ENCODE results near the gene SIX6.

SIX6 gene

DNA sequence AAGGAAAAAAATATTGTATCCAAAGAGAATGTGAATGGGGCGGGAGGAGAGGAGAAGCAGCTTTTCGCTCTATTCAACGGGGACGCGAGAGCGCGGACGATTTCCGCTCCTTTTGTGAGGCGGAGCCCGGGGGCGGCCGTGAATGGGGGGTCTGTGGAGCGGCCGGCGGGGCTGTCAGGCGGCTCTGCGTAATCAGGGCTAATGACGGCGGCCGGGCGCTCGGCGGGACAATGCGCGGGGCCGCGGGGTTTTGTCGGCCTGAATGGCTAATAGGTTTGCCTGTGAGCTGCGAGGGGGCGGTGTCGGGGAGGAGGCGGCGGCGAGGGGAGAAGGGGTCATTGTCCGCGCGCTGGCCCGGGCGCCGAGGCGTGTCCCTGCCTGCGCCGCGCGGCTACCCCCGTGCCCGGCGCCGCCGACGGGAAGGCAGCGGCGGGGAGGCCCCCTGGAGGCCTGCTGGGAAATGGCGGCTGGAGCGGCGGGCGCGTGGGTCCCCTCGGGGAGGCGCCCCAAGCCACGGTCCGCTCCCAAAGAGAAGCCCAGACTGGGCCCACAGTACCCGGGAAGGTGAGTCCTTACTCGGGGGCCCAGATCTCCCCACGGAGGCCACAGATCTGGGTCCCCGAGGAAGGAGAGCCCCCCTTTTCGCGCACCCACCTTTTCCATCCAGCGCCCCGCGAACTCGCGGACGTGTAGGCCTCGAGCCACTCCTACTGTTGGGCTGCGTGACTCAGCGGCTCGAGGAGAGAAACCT is 6.0 kb downstream of the SIX6 start:
- DNase-seq = no peak

DNA sequence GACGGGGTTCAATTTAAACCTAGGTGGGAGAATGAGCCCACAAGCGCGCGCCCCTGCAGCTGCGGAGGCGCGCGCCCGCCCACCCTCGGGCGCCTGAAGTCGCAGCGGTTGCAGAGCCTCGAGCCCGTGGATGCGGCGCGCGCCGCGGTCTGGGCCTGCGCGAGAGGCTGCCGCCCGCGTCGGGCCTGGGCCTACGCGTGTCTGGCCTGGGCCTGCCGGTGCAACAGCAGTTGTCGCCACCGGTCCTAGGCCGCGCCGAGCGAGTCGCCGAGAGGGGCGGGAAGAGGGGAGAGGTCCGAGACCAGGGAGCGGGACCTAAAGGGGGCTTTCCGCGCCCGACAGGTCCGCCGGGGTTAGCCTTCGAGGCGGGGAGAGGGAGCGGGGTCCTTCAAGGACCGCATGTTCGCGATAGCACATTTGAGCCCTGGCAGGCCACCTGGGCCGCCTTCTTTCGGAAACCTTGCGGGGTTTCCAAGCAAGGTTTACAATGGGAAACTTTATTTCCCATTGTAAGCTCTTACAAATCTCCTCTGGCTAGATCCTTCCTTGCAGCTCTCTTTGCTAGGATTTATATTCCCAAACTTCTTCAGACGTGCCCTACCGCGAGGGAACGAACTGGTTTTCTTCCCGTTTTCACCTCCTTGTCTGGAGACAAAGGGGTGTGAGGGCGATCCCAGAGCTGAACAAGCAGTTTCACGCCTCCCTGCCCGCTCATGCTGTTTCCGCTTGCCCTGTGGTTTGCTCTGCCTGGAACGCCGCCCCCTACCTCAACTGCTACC is 6.8 kb downstream of the SIX6 start:
- no peak for DNase-seq

DNA sequence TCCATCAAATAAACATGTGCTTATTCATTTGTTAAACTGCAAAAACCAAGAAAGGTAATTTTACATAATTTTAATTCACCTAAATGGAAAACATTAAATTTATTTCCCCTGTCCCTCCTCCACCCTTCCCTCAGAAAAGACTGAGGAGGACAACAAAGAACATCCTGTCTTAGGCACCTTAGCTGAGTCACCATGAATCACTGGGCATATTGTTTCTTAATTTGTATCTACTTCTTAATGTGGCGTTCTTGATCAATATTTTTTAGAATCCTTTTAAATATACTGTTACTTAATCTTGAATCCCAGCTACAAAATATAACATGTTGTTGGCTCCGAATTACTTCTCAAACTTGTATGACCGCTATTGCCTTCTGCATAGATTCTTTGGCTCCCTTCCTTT is 23.5 kb downstream of the SIX6 start:
- DNase-seq = no peak

DNA sequence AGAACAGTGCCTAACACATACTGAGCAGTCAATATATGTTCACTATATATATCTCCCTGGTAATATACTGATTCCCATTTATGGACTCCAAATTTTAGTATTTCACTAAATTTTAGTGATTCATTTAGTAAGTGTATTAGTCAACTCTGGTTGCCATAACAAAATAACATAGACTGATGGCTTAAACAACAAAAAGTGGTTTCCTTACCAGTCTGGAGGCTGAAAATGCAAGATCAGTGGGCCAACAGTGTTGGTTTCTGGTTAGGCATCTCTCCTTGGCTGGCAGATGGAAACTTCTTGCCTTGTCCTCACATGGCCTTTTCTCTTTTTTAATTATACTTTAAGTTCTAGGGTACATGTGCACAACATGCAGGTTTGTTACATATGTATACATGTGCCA is 28.7 kb downstream of the SIX6 start:
- no peak for DNase-seq

DNA sequence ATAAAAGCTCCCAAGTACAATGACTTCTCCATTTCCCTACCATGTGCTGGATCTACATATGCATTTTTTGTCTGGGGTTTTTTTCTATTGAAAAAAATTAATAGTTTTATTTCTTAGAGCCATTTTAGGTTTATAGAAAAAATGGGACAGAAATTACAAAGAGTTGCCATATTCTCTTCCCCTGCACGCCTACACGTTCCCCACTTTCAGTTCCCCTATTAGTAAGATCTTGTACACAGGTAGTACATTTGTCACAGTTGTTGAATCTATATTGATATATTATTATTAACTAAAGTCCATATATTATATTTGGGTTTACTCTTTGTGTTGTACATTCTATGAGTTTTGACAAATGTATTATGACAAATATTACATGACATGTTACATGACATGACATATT is 35.7 kb downstream of the SIX6 start:
- DNase-seq = no peak

DNA sequence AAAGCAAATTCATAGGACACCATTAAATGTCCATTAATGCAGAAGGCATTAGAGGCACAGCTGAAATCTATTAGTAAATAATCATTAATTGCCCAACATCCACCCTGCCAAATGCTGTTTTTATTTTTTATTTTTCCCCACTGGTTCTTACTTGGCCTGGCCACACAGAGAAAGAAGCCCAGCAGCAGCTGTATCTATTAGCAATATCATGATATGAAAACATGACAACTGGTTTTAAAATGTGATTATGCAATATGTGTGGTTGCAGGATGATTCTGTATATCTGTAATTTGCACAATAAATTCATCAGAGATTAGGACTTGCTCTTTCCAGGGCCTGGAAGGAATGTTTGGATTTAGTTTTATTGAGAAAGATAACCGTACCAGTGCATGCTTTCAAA is 44.9 kb downstream of the SIX6 start:
- no peak for DNase-seq

DNA sequence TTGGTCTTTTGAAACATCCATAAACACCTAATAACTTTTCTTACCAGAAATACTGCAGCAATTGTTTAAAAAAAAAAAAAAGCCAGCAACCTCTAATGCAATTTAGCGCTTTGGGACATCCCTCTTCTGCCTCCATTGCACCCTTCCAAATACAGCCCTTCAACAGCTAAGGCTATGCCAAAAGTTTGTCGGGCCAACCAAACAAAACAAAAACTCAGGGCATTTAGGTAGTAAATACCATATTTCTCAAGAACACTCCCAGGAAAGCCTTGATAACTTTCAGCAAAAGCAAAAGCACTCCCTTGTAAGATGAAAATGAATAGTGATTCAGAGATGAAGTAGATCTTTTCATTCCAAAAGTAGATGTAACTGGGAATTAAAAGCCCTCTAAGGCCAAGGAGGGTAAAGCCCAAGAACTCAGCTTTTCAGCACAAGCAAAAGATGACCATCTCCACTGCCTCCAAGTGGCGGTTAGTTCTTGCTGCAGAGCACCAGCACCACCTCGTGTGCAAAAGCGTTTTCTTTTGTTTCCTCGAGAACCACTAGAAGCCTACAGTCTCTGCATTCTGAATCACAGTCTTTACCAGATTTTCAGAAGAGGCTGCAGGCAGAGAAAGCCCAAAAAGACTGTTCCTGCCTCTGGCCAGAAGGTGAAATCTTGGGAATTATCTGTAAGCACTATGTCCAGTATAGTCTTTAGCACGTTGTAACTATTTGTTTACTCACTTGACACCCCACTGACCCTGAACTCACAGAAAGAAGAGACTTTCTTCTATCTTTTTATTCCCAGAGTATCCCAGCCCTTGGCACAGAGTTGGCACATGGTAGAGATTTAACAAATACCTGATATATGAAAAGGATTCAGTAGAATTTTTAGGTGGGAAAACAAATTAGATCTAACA is 53.1 kb downstream of the SIX6 start:
- DNase-seq = peak; percentile 71

Measured in NCI-H1105 treated with DMSO at 0.1 percent for 48 hours (cell line).